NCI-H446 (cell line): ENCODE measurements around the gene GART.
"Not testable (repeated sequence)": the region's sequence is repeated elsewhere in the genome, so short reads cannot be mapped to it uniquely, and the experiment has no call there.

ENCODE experiments used
- DNase-seq, 2 experiments: peaks; one replicate each; lab custom pipeline; 2025; lab: John Stamatoyannopoulos, UW

The GART gene

DNA sequence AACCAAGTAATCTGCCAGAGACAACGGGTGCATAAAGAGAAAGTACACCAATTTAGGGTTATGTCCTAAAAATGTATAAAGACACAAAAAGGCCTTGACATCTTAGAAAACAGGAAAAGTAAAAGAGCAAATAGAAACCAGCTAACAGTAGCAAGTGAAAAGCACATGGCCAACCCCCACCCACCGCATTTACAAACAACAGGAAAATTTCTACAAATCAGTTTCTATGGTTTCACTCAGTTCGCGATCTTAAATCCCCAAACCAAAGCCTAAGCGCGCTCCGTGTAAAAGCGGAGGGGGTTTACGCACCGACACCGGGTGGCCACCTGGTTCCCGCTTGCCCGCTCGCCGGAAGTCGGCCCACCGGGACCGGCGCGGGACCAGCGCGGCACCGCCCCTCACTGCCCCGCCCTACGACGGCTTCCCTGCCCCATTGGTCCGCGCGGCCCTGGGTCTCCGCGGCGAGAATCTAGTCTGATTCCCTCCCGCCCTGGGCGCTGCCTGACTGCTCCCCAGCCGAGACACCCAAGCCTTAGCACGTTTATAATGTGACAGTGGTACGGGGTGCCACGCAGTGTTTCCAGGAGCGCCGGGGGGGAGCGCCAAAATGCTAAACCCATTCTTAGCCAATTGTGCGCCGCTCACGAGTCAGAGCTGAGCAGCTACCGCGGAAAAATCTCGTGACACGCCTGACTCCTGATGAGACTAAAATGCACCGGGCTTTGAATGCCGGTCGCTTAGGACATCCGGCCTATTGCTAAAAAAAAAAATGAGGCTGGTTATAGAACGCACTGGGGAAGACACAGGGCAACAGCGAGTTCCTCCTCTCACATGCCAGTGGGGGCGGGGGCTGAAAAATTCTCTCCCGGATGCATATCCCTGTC is at the start of gene GART:
Gene GART, minus strand, starts transcription at position 362 of the 884 bp plus-strand sequence. CDS start 2,802 bp downstream, outside the sequence.
- DNase-seq, result peak; percentile 79 to 83

GRCh38 chr21:33588485-33589335 is 46.8 kb upstream of the GART start, which contains the start of gene DONSON:
DONSON (minus strand) TSS chr21:33588684; CDS start chr21:33588641, 43 bp downstream.
- DNase-seq, result peak; percentile 31 to 91

GRCh38 chr21:33587792-33588484 is 46.0 kb upstream of the GART start:
- DNase-seq, result peak in 1 of 2 experiments; percentile 42

- no peak for DNase-seq
These were observed 45.0 kb upstream of the GART start for GRCh38 chr21:33586927-33587326.

DNA sequence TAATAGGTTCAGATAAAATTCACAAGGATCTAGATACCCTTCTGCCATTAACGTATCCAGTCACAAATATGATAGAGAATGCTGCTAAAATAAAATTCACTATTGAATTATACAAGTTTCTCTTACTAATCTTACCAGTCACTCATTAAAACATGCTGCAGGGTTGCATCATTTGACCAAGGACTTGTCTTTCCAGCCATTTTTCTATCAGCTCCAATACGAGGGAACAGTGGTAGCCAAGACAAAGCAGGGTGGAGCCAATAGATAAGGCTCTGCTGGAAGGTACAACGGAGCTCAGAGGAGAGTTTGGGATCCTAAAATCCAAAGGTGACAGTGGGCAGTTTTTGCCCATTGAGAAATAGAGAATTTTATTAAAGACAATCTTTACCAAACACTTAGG is 42.5 kb upstream of the GART start:
- no peak for DNase-seq

DNA sequence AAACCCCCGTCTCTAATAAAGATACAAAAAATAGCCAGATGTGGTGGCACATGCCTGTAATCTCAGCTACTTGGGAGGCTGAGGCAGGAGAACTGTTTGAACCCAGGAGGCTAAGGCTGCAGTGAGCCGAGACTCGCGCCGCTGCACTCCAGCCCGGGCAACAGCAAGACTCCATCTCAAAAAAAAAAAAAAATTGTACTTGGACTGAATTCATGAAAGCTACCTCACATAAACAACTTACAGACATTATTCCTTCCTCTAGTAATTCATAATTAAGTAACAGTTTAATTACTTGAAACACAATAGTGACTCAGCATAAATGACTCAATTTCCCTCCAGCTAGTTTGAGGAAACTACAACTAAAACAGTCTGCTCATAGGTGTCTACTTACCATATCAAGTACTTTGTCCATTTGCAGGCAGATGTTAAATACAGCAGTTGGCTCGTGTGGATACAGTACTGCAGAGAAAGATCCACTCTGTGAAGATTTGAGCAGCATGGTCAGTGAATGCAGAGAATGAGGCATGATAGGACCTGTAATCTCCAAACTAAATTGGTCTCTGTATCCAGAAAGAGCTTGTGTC is 37.1 kb upstream of the GART start:
- no peak for DNase-seq

- no peak for DNase-seq
These were observed 36.3 kb upstream of the GART start for GRCh38 chr21:33578214-33578613.

DNA sequence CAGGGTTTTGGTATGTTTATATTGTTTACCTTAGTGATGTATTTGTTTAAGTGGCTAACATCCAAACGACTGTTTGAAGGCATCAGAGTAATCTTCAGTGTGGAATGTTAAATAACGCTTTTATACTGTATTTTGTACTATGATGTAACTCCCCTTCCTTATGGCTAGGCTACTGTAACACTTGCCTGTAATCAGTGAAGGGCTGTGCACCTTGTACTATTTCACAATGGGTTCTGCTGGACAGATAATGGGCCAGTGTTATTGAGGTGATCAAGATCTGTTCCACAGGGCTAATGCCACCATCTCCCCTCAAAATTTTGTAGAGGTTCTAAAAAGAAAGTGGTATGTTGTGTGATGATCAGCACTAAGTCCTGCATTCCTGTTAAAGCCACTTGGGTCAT is 34.8 kb upstream of the GART start:
- DNase-seq, result not testable (repeated sequence)

DNA sequence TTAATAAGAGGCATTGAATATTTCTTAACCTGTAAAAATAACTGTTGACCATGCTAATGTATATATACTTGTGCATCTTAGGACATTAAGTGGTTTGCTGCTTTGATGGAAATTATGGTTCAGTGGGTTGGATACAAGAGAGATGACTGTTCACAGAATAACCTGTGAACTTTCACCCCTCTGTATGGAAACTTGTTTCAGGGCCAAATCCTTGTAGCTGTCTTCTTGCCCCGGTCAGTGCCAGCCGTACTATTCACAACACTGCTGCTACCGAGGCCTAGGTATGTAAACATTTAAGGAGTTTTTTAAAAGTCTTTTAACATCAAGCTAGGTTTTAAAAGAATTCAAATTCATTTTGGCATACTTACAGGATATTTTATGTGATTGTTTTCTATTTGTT is 30.4 kb upstream of the GART start:
- DNase-seq, result no peak

GRCh38 chr21:33569991-33570390 is 28.1 kb upstream of the GART start:
- DNase-seq, result no peak

DNA sequence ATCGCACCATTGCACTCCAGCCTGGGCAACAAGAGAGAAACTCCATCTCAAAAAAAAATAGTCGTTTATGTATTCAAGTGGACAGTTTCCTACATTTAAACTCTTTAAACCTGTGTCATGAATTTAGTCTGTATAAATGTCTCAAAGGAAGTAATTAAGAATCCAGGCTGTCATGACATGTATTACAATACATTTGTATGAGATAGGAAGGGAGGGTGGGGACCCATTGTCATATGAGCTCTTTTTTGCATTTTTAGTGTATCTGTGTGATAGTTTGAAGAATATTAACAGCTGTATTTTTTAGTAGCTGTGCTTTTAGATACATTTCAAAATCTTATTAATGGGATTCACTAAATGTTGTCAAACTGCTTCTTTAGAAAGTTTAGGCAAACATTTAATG is 26.5 kb upstream of the GART start:
- DNase-seq, result no peak

DNA sequence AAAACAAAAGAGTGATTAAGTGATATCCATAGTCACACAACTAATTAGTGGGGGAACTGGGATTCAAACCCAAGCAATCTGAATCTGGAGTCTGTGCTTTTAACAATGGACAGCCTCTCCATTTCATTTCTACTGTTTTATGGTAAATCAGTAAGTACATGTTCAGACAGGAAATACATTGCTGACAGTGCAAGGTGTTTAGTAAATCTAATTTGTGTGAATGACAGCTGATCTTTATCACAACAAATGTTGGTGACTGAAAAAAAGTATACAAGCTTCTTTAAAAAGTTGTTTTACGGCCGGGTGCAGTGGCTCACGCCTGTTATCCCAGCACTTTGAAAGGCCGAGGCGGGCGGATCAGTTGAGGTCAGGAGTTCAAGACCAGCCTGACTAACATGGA is 26.0 kb upstream of the GART start:
- DNase-seq, result no peak

DNA sequence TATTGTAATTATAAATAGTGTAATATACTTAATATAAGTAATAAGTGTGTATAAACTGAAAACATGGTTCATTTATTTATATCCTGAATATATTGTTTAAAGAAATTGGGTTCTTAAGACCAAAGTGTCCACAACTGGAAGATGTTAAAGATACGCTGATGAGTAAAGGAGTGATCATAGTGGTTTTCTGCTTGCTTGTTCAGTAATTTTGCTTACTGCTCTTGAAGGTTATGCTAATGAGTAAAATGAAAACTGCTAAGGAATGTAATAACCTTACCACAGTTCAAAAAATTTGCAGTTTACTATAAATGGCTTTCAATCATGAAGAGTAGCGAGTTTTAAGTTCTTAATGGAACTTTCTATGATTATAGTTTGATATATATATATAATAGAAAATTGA is 24.6 kb upstream of the GART start:
- DNase-seq, result no peak

GRCh38 chr21:33562389-33562788 is 20.5 kb upstream of the GART start:
- DNase-seq, result no peak

GRCh38 chr21:33561373-33561772 is 19.5 kb upstream of the GART start:
- DNase-seq, result no peak

- DNase-seq, result no peak
These were observed 19.0 kb upstream of the GART start for GRCh38 chr21:33560965-33561364.

GRCh38 chr21:33559813-33560212 is 17.9 kb upstream of the GART start:
- DNase-seq, result no peak

DNA sequence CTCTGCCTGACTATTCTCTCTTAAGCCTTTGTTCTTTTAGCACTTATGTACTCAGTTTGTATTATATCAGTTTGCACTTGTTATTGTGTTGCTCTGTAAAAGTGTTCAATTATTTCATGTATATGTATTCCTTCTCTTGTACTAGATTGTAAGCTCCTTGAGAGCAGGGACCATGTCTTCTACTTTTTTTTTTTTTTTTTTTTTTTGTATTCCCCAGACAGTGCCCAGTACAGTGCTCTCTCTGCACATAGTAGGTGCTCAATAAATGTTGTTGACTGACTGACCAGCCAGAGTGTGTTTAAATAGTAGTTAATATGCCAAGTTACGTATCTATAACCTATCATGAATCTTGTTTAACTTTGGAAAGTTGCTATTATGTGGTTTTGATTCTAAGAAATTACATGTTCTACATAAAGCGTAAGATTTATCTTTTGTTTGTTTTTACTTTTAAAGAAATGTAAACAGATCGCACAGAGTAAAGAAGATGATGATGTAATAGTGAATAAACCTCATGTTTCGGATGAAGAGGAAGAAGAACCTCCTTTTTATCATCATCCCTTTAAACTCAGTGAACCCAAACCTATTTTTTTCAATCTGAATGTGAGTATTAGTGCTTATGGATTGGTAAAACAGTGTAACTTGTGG is 17.0 kb upstream of the GART start:
- DNase-seq, result no peak

DNA sequence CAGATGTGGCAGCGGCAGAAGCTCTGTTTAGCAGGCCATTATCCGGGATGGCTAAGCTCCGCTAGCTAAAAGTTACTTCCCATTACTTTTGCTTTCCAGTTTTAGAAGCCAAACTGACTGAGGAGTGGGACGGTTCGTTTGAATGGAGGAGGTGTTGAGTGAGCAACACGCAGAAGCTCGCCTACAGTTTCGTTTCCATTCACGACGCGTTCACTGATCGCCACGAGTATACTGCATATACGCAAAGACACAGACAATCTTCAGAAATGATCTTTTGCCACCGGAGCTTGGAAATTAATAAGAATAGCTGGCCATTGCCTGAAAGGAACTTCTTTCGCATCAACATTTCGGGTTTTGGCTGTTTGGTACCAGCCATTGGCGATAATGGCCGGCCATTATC is 15.5 kb upstream of the GART start:
- no peak for DNase-seq

- DNase-seq, result no peak
These were observed 13.0 kb upstream of the GART start for GRCh38 chr21:33554982-33555344.

GRCh38 chr21:33554236-33554981 is 12.5 kb upstream of the GART start:
- no peak for DNase-seq
